MM.1S (cell line): ENCODE results near the gene GUCA2A.

ENCODE experiments used
- DNase-seq: peaks from one replicate; pipeline ENCODE4 v3.0.0-alpha.2; 2015
- H2AFZ ChIP-seq: fragments of 300-600 bp; sonication (generic); 2 replicates; pipeline ENCODE4 v1.6.0; 2016; ENCODE audit warnings: antibody characterized with exemption, low read length
- H3F3A ChIP-seq: fragments of 300-600 bp; sonication (generic); 2 replicates; pipeline ENCODE4 v1.6.1; 2016; ENCODE audit warnings: mild to moderate bottlenecking, antibody characterized with exemption, low read length, moderate library complexity, mixed read lengths; ENCODE audit not compliant: insufficient read depth
- H3K27ac ChIP-seq: fragments of 300-600 bp; sonication (generic); 2 replicates; pipeline ENCODE4 v1.5.1; 2016; ENCODE audit warnings: mild to moderate bottlenecking, low read length
- H3K27me3 ChIP-seq: fragments of 300-600 bp; sonication (generic); replicated peaks from 2 replicates; pipeline ENCODE4 v1.6.0; 2016; ENCODE audit warnings: low read length; ENCODE audit not compliant: insufficient read depth
- H3K36me3 ChIP-seq: fragments of 300-600 bp; sonication (generic); replicated peaks from 2 replicates; pipeline ENCODE4 v1.6.1; 2016; ENCODE audit warnings: mild to moderate bottlenecking, low read length, mixed read lengths; ENCODE audit not compliant: insufficient read depth
- H3K4me1 ChIP-seq: fragments of 300-600 bp; sonication (generic); 2 replicates; pipeline ENCODE4 v1.6.1; 2016; ENCODE audit warnings: low read length, mixed read lengths
- H3K4me2 ChIP-seq: fragments of 300-600 bp; sonication (generic); 2 replicates; pipeline ENCODE4 v1.6.0; 2016; ENCODE audit warnings: low read depth, low read length
- H3K4me3 ChIP-seq: fragments of 300-600 bp; sonication (generic); 2 replicates; pipeline ENCODE4 v1.5.1; 2016; ENCODE audit warnings: low read length, mixed read lengths
- H3K79me2 ChIP-seq: fragments of 300-600 bp; sonication (generic); 2 replicates; pipeline ENCODE4 v1.6.1; 2016; ENCODE audit warnings: mixed run types, low read length, mixed read lengths
- H3K9ac ChIP-seq: fragments of 300-600 bp; sonication (generic); 2 replicates; pipeline ENCODE4 v1.6.1; 2016; ENCODE audit warnings: low read length, mixed read lengths
- H3K9me2 ChIP-seq: fragments of 300-600 bp; sonication (generic); replicated peaks from 2 replicates; pipeline ENCODE4 v1.6.1; 2016; ENCODE audit warnings: mild to moderate bottlenecking, low read length, mixed read lengths; ENCODE audit not compliant: insufficient read depth
- H3K9me3 ChIP-seq: fragments of 300-600 bp; sonication (generic); replicated peaks from 2 replicates; pipeline ENCODE4 v1.6.1; 2016; ENCODE audit warnings: mild to moderate bottlenecking, low read length, mixed read lengths; ENCODE audit not compliant: insufficient read depth
- H4K20me1 ChIP-seq: fragments of 300-600 bp; sonication (generic); 2 replicates; pipeline ENCODE4 v1.6.1; 2016; ENCODE audit warnings: mild to moderate bottlenecking, low read length, moderate library complexity, mixed read lengths; ENCODE audit not compliant: insufficient read depth
- CTCF ChIP-seq: fragments of 300-600 bp; sonication (generic); IDR thresholded peaks from 2 replicates; pipeline ENCODE4 v1.5.1; 2016; ENCODE audit warnings: antibody characterized with exemption, low read length, mixed read lengths
- EZH2 ChIP-seq: fragments of 300-600 bp; sonication (generic); optimal IDR thresholded peaks from 2 replicates; pipeline ENCODE3; 2017; ENCODE audit warnings: low read depth, mild to moderate bottlenecking, antibody characterized with exemption, low read length, mixed read lengths
- EZH2phosphoT487 ChIP-seq: fragments of 300-600 bp; sonication (generic); IDR thresholded peaks from 2 replicates; pipeline ENCODE4 v1.6.1; 2018; ENCODE audit warnings: antibody characterized with exemption, low read length

Gene GUCA2A

GRCh38 chr1:42181687-42182086 lies 17.1 kb upstream of the GUCA2A start:
- no peak for TF ChIP-seq EZH2
- no peak for TF ChIP-seq EZH2phosphoT487
- Histone ChIP-seq H3K36me3 (no peaks in the 10 kb centered on the region), H2AFZ (no peak overlapping the region), H3K9ac (no peak overlapping the region), H3K4me1 (no peaks in the 10 kb centered on the region), H4K20me1 (no peaks in the 10 kb centered on the region), H3K4me3 (no peak overlapping the region), H3K9me3 (no peaks in the 10 kb centered on the region), H3K27me3 (no peaks in the 10 kb centered on the region), H3K4me2 (no peak overlapping the region), H3K9me2 (no peaks in the 10 kb centered on the region), H3K79me2 (no peaks in the 10 kb centered on the region), H3K27ac (no peak overlapping the region), H3F3A (no peaks in the 10 kb centered on the region)
- DNase-seq: no peak

GRCh38 chr1:42179900-42180329 lies 15.4 kb upstream of the GUCA2A start:
- Histone ChIP-seq H2AFZ (no peak overlapping the region), H3F3A (no peaks in the 10 kb centered on the region), H3K4me1 (no peaks in the 10 kb centered on the region), H3K9ac (no peak overlapping the region), H3K4me2 (no peak overlapping the region), H3K9me2 (no peaks in the 10 kb centered on the region), H3K27me3 (no peaks in the 10 kb centered on the region), H3K36me3 (no peaks in the 10 kb centered on the region), H3K4me3 (no peak overlapping the region), H3K27ac (no peak overlapping the region), H3K9me3 (no peaks in the 10 kb centered on the region), H3K79me2 (no peaks in the 10 kb centered on the region), H4K20me1 (no peaks in the 10 kb centered on the region)
- no peak for DNase-seq
- no peak for TF ChIP-seq EZH2phosphoT487
- no peak for TF ChIP-seq CTCF
- TF ChIP-seq EZH2: no peak

- H4K20me1 ChIP-seq: no peaks in the 10 kb centered on the region
- H3K27me3 ChIP-seq: no peaks in the 10 kb centered on the region
- no peak overlapping the region for H3K9ac ChIP-seq
- no peaks in the 10 kb centered on the region for H3K9me3 ChIP-seq
- H3K27ac ChIP-seq: no peak overlapping the region
- no peaks in the 10 kb centered on the region for H3K9me2 ChIP-seq
- no peaks in the 10 kb centered on the region for H3F3A ChIP-seq
- H3K79me2 ChIP-seq: no peaks in the 10 kb centered on the region
- TF ChIP-seq EZH2phosphoT487: no peak
- H3K36me3 ChIP-seq: no peaks in the 10 kb centered on the region
- H3K4me3 ChIP-seq: no peak overlapping the region
- no peak overlapping the region for H3K4me2 ChIP-seq
- no peak overlapping the region for H2AFZ ChIP-seq
- no peaks in the 10 kb centered on the region for H3K4me1 ChIP-seq
- DNase-seq: no peak
Measured at GRCh38 chr1:42179275-42179674, 14.7 kb upstream of the GUCA2A start.

GRCh38 chr1:42178249-42178648 lies 13.7 kb upstream of the GUCA2A start:
- no peaks in the 10 kb centered on the region for H4K20me1 ChIP-seq
- H3K4me3 ChIP-seq: no peak overlapping the region
- no peaks in the 10 kb centered on the region for H3K9me2 ChIP-seq
- H2AFZ ChIP-seq: no peak overlapping the region
- H3K4me2 ChIP-seq: no peak overlapping the region
- no peak overlapping the region for H3K27ac ChIP-seq
- no peaks in the 10 kb centered on the region for H3K4me1 ChIP-seq
- H3K27me3 ChIP-seq: no peaks in the 10 kb centered on the region
- no peaks in the 10 kb centered on the region for H3K9me3 ChIP-seq
- TF ChIP-seq EZH2phosphoT487 (no peak), EZH2 (no peak), CTCF (no peak)
- no peak overlapping the region for H3K9ac ChIP-seq
- no peak for DNase-seq
- no peaks in the 10 kb centered on the region for H3K36me3 ChIP-seq
- no peaks in the 10 kb centered on the region for H3F3A ChIP-seq
- no peaks in the 10 kb centered on the region for H3K79me2 ChIP-seq
